Effector memory CD4-positive, alpha-beta T cell (primary cell): ENCODE results near the gene C5orf24.
"Not testable (repeated sequence)": the region's sequence is repeated elsewhere in the genome, so short reads cannot be mapped to it uniquely, and the experiment has no call there.

ENCODE experiments used
- DNase-seq, 3 donors: peaks; one replicate each; pipeline ENCODE4 v3.0.0-alpha.2; 2020
- H3K27ac ChIP-seq: 2 replicates; pipeline ENCODE4 v1.7.0; 2013; ENCODE audit warnings: mild to moderate bottlenecking, low read length, moderate library complexity; ENCODE audit not compliant: insufficient read depth, poor library complexity, severe bottlenecking
- H3K27me3 ChIP-seq: replicated peaks from 2 replicates; pipeline ENCODE4 v1.7.0; 2013; ENCODE audit warnings: mild to moderate bottlenecking, low read length; ENCODE audit not compliant: insufficient read depth, control insufficient read depth, poor library complexity, severe bottlenecking
- H3K36me3 ChIP-seq: 2 replicates; pipeline ENCODE4 v1.7.0; 2013; ENCODE audit warnings: mild to moderate bottlenecking, low read length, moderate library complexity; ENCODE audit not compliant: control insufficient read depth, insufficient read depth
- H3K4me1 ChIP-seq: 2 replicates; pipeline ENCODE4 v1.7.0; 2013; ENCODE audit warnings: low read length, mild to moderate bottlenecking; ENCODE audit not compliant: control insufficient read depth, insufficient read depth, poor library complexity, severe bottlenecking
- H3K4me3 ChIP-seq: 2 replicates; pipeline ENCODE4 v1.7.0; 2013; ENCODE audit warnings: low read length, low read depth, mild to moderate bottlenecking; ENCODE audit not compliant: insufficient read depth, poor library complexity, severe bottlenecking
- H3K9me3 ChIP-seq: 2 replicates; pipeline ENCODE4 v1.7.0; 2013; ENCODE audit warnings: mild to moderate bottlenecking, low read length, moderate library complexity; ENCODE audit not compliant: control insufficient read depth

The C5orf24 gene

GRCh38 chr5:134851307-134851923 is 5.6 kb downstream of the C5orf24 start:
- no peak overlapping the region for H3K4me3 ChIP-seq
- no peaks in the 10 kb centered on the region for H3K9me3 ChIP-seq
- no peaks in the 10 kb centered on the region for H3K27me3 ChIP-seq
- H3K36me3 ChIP-seq: peaks cover 24% of the 10 kb centered on the region
- H3K4me1 ChIP-seq: peaks cover 12% of the 10 kb centered on the region
- DNase-seq: no peak
- H3K27ac ChIP-seq: no peak overlapping the region

- H3K27me3 ChIP-seq, H3K9me3 ChIP-seq, H3K4me1 ChIP-seq, H3K4me3 ChIP-seq, H3K27ac ChIP-seq, DNase-seq: not testable (repeated sequence)
- peaks cover 39% of the 10 kb centered on the region for H3K36me3 ChIP-seq
Observed at GRCh38 chr5:134856465-134856864, 10.7 kb downstream of the C5orf24 start.

DNA sequence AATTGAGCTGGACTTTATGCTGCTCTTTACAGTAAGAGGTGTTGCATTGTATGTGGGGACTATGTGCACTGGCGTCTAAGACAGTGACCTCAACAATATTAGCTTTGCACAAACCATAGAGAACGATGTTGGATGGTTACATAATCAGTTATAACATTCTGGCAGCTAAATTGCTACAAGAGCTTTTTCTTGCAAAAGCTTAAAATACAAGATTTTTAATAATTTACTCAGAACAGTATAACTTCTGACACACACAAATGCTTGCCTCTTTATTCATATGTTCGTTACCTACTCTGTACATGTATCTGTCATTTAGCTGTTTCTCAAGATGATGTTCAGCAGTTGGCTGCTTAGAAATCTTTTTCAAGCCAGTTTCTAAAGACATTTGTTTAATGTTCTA is 11.6 kb downstream of the C5orf24 start:
- H3K4me1 ChIP-seq: no peaks in the 10 kb centered on the region
- H3K36me3 ChIP-seq: peaks cover 36% of the 10 kb centered on the region
- no peaks in the 10 kb centered on the region for H3K9me3 ChIP-seq
- no peak overlapping the region for H3K4me3 ChIP-seq
- no peak for DNase-seq
- no peaks in the 10 kb centered on the region for H3K27me3 ChIP-seq
- H3K27ac ChIP-seq: no peak overlapping the region

DNA sequence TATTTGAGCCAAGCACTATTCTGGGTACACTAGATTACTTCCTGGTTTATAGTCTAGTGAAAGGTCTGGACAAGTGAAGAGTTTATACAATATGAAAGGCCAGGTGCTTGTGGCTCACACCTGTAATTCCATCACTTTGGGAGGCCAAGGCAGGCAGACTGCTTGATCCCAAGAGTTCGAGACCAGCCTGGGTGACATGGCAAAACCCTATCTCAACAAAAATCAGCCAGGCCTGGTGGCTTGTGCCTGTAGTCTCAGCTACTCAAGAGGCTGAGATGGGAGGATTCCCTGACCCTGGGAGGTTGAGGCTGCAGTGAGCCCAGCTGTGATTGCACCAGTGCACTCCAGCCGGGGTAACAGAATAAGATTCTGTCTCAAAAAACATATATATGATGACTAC is 18.9 kb downstream of the C5orf24 start:
- no peak for DNase-seq
- no peaks in the 10 kb centered on the region for H3K4me1 ChIP-seq
- no peaks in the 10 kb centered on the region for H3K36me3 ChIP-seq
- no peaks in the 10 kb centered on the region for H3K27me3 ChIP-seq
- H3K27ac ChIP-seq: no peak overlapping the region
- H3K9me3 ChIP-seq: no peaks in the 10 kb centered on the region
- H3K4me3 ChIP-seq: no peak overlapping the region

GRCh38 chr5:134873494-134873893 is 27.7 kb downstream of the C5orf24 start:
- Histone ChIP-seq H3K4me3 (peak overlapping the region; percentile 72), H3K27ac (peak overlapping the region; percentile 85), H3K4me1 (peaks cover 18% of the 10 kb centered on the region), H3K27me3 (no peaks in the 10 kb centered on the region), H3K36me3 (no peaks in the 10 kb centered on the region), H3K9me3 (no peaks in the 10 kb centered on the region)
- no peak for DNase-seq

GRCh38 chr5:134873987-134874830 is 28.4 kb downstream of the C5orf24 start, which contains the start of gene TXNDC15:
Gene TXNDC15 (plus strand): TSS chr5:134874371. CDS start chr5:134874428, 57 bp downstream.
- H3K9me3 ChIP-seq: no peaks in the 10 kb centered on the region
- DNase-seq: peak; percentile 63 to 70 (median 68)
- H3K36me3 ChIP-seq: no peaks in the 10 kb centered on the region
- H3K27me3 ChIP-seq: no peaks in the 10 kb centered on the region
- peak within 1 kb of the TSS; percentile 85 for H3K27ac ChIP-seq
- H3K4me1 ChIP-seq: peaks cover 18% of the 10 kb centered on the region
- H3K4me3 ChIP-seq: peak within 1 kb of the TSS; percentile 72

GRCh38 chr5:134874831-134875655 is 29.3 kb downstream of the C5orf24 start:
- Histone ChIP-seq H3K27me3 (no peaks in the 10 kb centered on the region), H3K4me1 (peaks cover 18% of the 10 kb centered on the region), H3K27ac (peak overlapping the region; percentile 85), H3K36me3 (no peaks in the 10 kb centered on the region), H3K9me3 (no peaks in the 10 kb centered on the region), H3K4me3 (peak overlapping the region; percentile 72)
- DNase-seq: peak in 1 of 3 donors; percentile 0

GRCh38 chr5:134877159-134877558 is 31.4 kb downstream of the C5orf24 start:
- no peaks in the 10 kb centered on the region for H3K27me3 ChIP-seq
- no peak overlapping the region for H3K27ac ChIP-seq
- H3K4me1 ChIP-seq: peaks cover 18% of the 10 kb centered on the region
- no peak for DNase-seq
- no peaks in the 10 kb centered on the region for H3K9me3 ChIP-seq
- no peaks in the 10 kb centered on the region for H3K36me3 ChIP-seq
- H3K4me3 ChIP-seq: no peak overlapping the region

- no peak for DNase-seq
- no peak overlapping the region for H3K4me3 ChIP-seq
- H3K36me3 ChIP-seq: no peaks in the 10 kb centered on the region
- H3K9me3 ChIP-seq: no peaks in the 10 kb centered on the region
- H3K4me1 ChIP-seq: peaks cover 16% of the 10 kb centered on the region
- no peak overlapping the region for H3K27ac ChIP-seq
- no peaks in the 10 kb centered on the region for H3K27me3 ChIP-seq
Observed at GRCh38 chr5:134878403-134878802, 32.6 kb downstream of the C5orf24 start.
